K562 (cell line): ENCODE data around the gene MYL11. TPM values are rescaled to one million over a fixed set of nuclear protein-coding genes. Genes with fewer than 3 reads are reported as not detected.

Experiments
- ATAC-seq: fragments of 200-7000 bp; cut with Tn5 transposase; 3 replicates; pipeline ENCODE4 v1.9.1; 2020; ENCODE audit warnings: moderate library complexity
- BruUV-seq: library from RNA; stranded (reverse); fragments of 400-500 nt; replicated peaks from 2 replicates; lab custom pipeline; 2021; lab: Mats Ljungman, UMichigan
- CTCF ChIA-PET: fragments of 300-600 bp; formaldehyde crosslinking; extraction: SDS; loops from one replicate; lab custom pipeline; 2021; ENCODE audit warnings: low intra/inter-chr PET ratio; lab: Yijun Ruan, JAX
- POLR2A ChIA-PET: fragments of 300-600, 350-650 bp; sonication (Branson Sonifier 250); formaldehyde crosslinking; extraction: SDS; loops from one replicate; lab custom pipeline; 2021; ENCODE audit warnings: antibody characterized with exemption, inconsistent platforms; lab: Yijun Ruan, JAX
- DNase-seq, 4 experiments: peaks; one replicate each; pipeline versions ENCODE4 v3.0.0 to v3.0.0-alpha.2; 2011 to 2018; ENCODE audit warnings: low spot score in 3 of 4, mixed read lengths in 3 of 4; ENCODE audit errors: extremely low read depth in 1 of 4
- FAIRE-seq: peaks from 2 replicates; lab custom pipeline; 2011; peaks lifted over from hg19 to GRCh38; lab: Jason Lieb, UNC
- H2AFZ ChIP-seq: 2 replicates; pipeline ENCODE4 v1.6.0; 2011; ENCODE audit warnings: low read depth, low read length, control low read depth, inconsistent platforms
- H3K27ac ChIP-seq: fragments of 200-600 bp; 3 replicates; pipeline ENCODE4 v1.8.0; 2011; ENCODE audit warnings: low read depth, mild to moderate bottlenecking, control low read depth, inconsistent platforms, low read length, moderate library complexity, mixed read lengths; ENCODE audit errors: extremely low read depth
- H3K27me3 ChIP-seq, 2 experiments: fragments of 300-600 bp in 1 of 2; 2 replicates in 1 of 2; 3 replicates in 1 of 2; pipeline versions ENCODE4 v1.6.0 to v1.8.0; 2011; ENCODE audit warnings: inconsistent platforms in 2 of 2, low read length in 2 of 2, mild to moderate bottlenecking in 1 of 2, mixed read lengths in 1 of 2, moderate library complexity in 1 of 2; ENCODE audit not compliant: control insufficient read depth in 2 of 2, insufficient read depth in 2 of 2
- H3K36me3 ChIP-seq: fragments of 300-600 bp; 3 replicates; pipeline ENCODE4 v1.8.0; 2011; ENCODE audit warnings: mild to moderate bottlenecking, low read length, inconsistent platforms; ENCODE audit not compliant: control insufficient read depth, insufficient read depth
- H3K4me1 ChIP-seq, 2 experiments: fragments of 200-600 bp in 1 of 2; replicated peaks in 1 of 2; 2 replicates in 1 of 2; 3 replicates in 1 of 2; pipeline versions ENCODE4 v1.5.1 to v1.8.0; 2011; ENCODE audit warnings: inconsistent platforms in 2 of 2, low read length in 2 of 2, mild to moderate bottlenecking in 1 of 2, mixed read lengths in 1 of 2, moderate library complexity in 1 of 2; ENCODE audit not compliant: control insufficient read depth in 2 of 2, insufficient read depth in 2 of 2
- H3K4me2 ChIP-seq: 2 replicates; pipeline ENCODE4 v1.6.1; 2011; ENCODE audit warnings: low read length, control low read depth, inconsistent platforms, mixed read lengths; ENCODE audit not compliant: insufficient read depth
- H3K4me3 ChIP-seq: fragments of 200-600 bp; sonication (generic), shearing (Covaris generic); 2 replicates; pipeline ENCODE4 v1.5.1; 2016; ENCODE audit warnings: control low read depth, inconsistent platforms
- H3K79me2 ChIP-seq: fragments of 200-600 bp; 3 replicates; pipeline ENCODE4 v1.8.0; 2011; ENCODE audit warnings: low read length, inconsistent platforms; ENCODE audit not compliant: control insufficient read depth, insufficient read depth
- H3K9ac ChIP-seq, 2 experiments: 2 replicates each; pipeline versions ENCODE4 v1.6.0 to v1.6.1; 2011; ENCODE audit warnings: low read depth in 2 of 2, low read length in 2 of 2, control low read depth in 1 of 2, inconsistent platforms in 1 of 2, mild to moderate bottlenecking in 1 of 2, mixed read lengths in 1 of 2; ENCODE audit not compliant: insufficient read depth in 1 of 2
- H3K9me1 ChIP-seq: one replicate; pipeline ENCODE4 v1.6.0; 2011; ENCODE audit warnings: inconsistent platforms, mild to moderate bottlenecking, low read length, moderate library complexity; ENCODE audit not compliant: control insufficient read depth, insufficient read depth
- H3K9me3 ChIP-seq: replicated peaks from 2 replicates; pipeline ENCODE4 v1.5.1; 2011; ENCODE audit warnings: low read depth, low read length, inconsistent platforms; ENCODE audit not compliant: control insufficient read depth, insufficient read depth
- H4K20me1 ChIP-seq: replicated peaks from 2 replicates; pipeline ENCODE4 v1.6.1; 2011; ENCODE audit warnings: low read length, inconsistent platforms, mixed read lengths; ENCODE audit not compliant: control insufficient read depth, insufficient read depth
- ILF3 ChIP-seq: fragments of 450-650 bp; IDR thresholded peaks from 2 replicates; pipeline ENCODE4 v1.6.1; 2018; ENCODE audit warnings: antibody characterized with exemption, mild to moderate bottlenecking, moderate library complexity, borderline replicate concordance
- MAZ ChIP-seq, 2 experiments: fragments of 450-650 bp in 1 of 2; sonication (generic) in 1 of 2; formaldehyde crosslinking; IDR thresholded peaks in 1 of 2; conservative IDR thresholded peaks in 1 of 2; 2 replicates each; pipeline versions ENCODE4 v1.4.0 to v1.5.0; 2020; ENCODE audit warnings: mild to moderate bottlenecking in 1 of 2, missing genetic modification reagents in 1 of 2
- NFIC ChIP-seq: fragments of 450-650 bp; IDR thresholded peaks from 2 replicates; pipeline ENCODE4 v1.6.1; 2017; ENCODE audit warnings: mild to moderate bottlenecking, inconsistent platforms
- POLR2G ChIP-seq: fragments of 200-400 bp; formaldehyde crosslinking; IDR thresholded peaks from 2 replicates; pipeline ENCODE4 v1.6.1; 2017; ENCODE audit warnings: low read depth, mild to moderate bottlenecking, antibody characterized with exemption, low read length, moderate library complexity
- RBFOX2 ChIP-seq: fragments of 200-400 bp; formaldehyde crosslinking; IDR thresholded peaks from 2 replicates; pipeline ENCODE4 v1.6.1; 2017; ENCODE audit warnings: low read depth, mild to moderate bottlenecking, low read length, moderate library complexity
- WGBS: fragments of 100-300 bp; shearing (Covaris generic); methylation state at CpG from one replicate; pipeline ENCODE4 v1.1.6; 2016; ENCODE audit warnings: low coverage, mixed read lengths; ENCODE audit not compliant: insufficient coverage; ENCODE audit errors: missing lambda C conversion rate; 5-methylcytosine and 5-hydroxymethylcytosine counted together
- in situ Hi-C: fragments of 300-500 bp; cut with MboI; formaldehyde crosslinking; loops from 4 replicates; pipeline ENCODE4 v1.15.0; 2018; ENCODE audit warnings: inconsistent platforms, mixed read lengths
- intact Hi-C: fragments of 100-400 bp; cut with micrococcal nuclease; formaldehyde crosslinking; loops from 2 replicates; pipeline ENCODE4 v1.14.2; 2022
- polyA plus RNA-seq, 8 experiments: library from polyadenylated mRNA; depleted of rRNA in 4 of 8; stranded (reverse) in 5 of 8; unstranded in 3 of 8; fragments of >200 nt; fragmentation: Nextera tagmentation in 2 of 8; fragmentation: Illumina TruSeq in 1 of 8; extraction: Ambion mirVana in 2 of 8; extraction: Trizol in 1 of 8; gene quantifications; 2 replicates each; pipeline versions ENCODE4 v1.2.1 to v1.2.3, GENCODE V29; 2011 to 2014; ENCODE audit warnings: inconsistent platforms in 1 of 8, missing spikeins in 1 of 8
- total RNA-seq, 7 experiments: library from RNA; depleted of rRNA in 6 of 7; stranded (reverse); fragments of >200 nt in 6 of 7; fragmentation: Illumina TruSeq in 2 of 7; extraction: Trizol in 2 of 7; gene quantifications; 2 replicates each; pipeline versions ENCODE4 v1.2.1 to v1.2.3, GENCODE V29; 2011 to 2021; ENCODE audit warnings: low replicate concordance in 1 of 7

MYL11 gene
- total and polyA plus RNA-seq, 9 of the 15 experiments (the other 6 are each of a cell fraction or from before 2014, with no cell fraction given), result 0.31 to 1.5 (median 0.73) TPM; not detected in 4

DNA sequence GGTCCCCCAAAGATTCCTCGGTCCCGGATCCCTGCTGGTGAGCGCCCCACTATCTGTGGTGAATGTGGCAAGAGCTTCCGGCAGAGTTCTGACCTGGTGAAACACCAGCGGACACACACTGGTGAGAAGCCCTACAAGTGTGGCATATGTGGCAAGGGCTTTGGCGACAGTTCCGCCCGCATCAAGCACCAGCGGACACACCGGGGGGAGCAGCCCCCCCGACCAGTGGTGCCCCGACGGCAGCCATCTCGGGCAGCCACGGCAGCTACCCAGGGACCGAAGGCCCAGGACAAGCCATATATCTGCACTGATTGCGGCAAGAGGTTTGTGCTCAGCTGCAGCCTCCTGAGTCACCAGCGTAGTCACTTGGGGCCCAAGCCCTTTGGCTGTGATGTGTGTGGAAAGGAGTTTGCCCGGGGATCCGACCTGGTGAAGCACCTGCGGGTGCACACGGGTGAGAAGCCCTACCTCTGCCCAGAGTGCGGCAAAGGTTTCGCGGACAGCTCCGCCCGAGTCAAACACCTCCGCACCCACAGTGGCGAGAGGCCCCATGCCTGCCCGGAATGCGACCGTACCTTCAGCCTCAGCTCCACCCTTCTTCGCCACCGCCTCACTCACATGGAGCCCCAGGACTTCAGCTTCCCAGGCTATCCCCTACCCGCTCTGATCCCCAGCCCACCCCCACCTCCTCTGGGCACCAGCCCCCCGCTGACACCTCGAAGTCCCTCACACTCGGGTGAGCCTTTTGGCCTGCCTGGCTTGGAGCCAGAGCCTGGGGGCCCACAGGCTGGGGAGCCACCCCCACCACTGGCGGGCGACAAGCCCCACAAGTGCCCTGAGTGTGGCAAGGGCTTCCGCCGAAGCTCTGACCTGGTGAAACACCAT is 23.4 kb downstream of the MYL11 start:
- ATAC-seq (no peak), DNase-seq (no peak), FAIRE-seq (no peak)
- POLR2A ChIA-PET, result interaction anchor here (0.6 to 1.0 kb wide), 2 partner anchors 9 to 41 kb away, joined by 3 to 4 read pairs; no protein-coding TSS in a partner anchor
- intact Hi-C loops, result no loop called here
- Histone ChIP-seq H4K20me1 (no peaks in the 10 kb centered on the region), H2AFZ (no peak overlapping the region), H3K4me3 (no peak overlapping the region), H3K27me3 (no peaks in the 10 kb centered on the region), H3K4me2 (no peak overlapping the region), H3K9me3 (no peaks in the 10 kb centered on the region), H3K27ac (no peak overlapping the region), H3K9me1 (no peaks in the 10 kb centered on the region), H3K9ac (0 out of 4 replicates have a peak overlapping the region, but pooled peaks of 1 of the 2 experiments have one; percentile 61), H3K79me2 (peaks cover 10% of the 10 kb centered on the region), H3K4me1 (peaks cover 33 to 64% of the 10 kb centered on the region in 2 experiments), H3K36me3 (peaks cover 21% of the 10 kb centered on the region; the same call in 2 of the 3 replicates)
- CTCF ChIA-PET, result no interaction called here
- no peak for TF ChIP-seq ILF3
- TF ChIP-seq RBFOX2, result peak; percentile 28
- no peak for TF ChIP-seq MAZ (CRISPR knock-in tag; conservative IDR thresholded peaks at IDR 0.05 in 1 of 2, IDR thresholded peaks at IDR 0.05 in 1 of 2)
- TF ChIP-seq POLR2G, result 0 out of 2 replicates have a peak, but pooled peaks have one; percentile 4
- peak; percentile 28; the same call in 1 of the 2 replicates for TF ChIP-seq NFIC
- in situ Hi-C loops, result no loop called here
- 95% methylated on average over 33 of the region's 42 CpGs for WGBS
- no TSS peak for BruUV-seq
